Epithelial cell of esophagus (primary cell): ENCODE data around the gene PRR14L.

Source experiments
- DNase-seq: peaks from one replicate; pipeline ENCODE4 v3.0.0; 2010; ENCODE audit warnings: low read depth
- H3K4me3 ChIP-seq: 2 replicates; pipeline ENCODE4 v1.5.1; 2011; ENCODE audit warnings: mild to moderate bottlenecking, low read length, control low read depth
- CTCF ChIP-seq: IDR thresholded peaks from 2 replicates; pipeline ENCODE4 v1.5.1; 2011; ENCODE audit warnings: low read depth, mild to moderate bottlenecking, low read length, control low read depth, inconsistent platforms; ENCODE audit not compliant: insufficient read depth; ENCODE audit errors: missing control alignments

PRR14L gene

DNA sequence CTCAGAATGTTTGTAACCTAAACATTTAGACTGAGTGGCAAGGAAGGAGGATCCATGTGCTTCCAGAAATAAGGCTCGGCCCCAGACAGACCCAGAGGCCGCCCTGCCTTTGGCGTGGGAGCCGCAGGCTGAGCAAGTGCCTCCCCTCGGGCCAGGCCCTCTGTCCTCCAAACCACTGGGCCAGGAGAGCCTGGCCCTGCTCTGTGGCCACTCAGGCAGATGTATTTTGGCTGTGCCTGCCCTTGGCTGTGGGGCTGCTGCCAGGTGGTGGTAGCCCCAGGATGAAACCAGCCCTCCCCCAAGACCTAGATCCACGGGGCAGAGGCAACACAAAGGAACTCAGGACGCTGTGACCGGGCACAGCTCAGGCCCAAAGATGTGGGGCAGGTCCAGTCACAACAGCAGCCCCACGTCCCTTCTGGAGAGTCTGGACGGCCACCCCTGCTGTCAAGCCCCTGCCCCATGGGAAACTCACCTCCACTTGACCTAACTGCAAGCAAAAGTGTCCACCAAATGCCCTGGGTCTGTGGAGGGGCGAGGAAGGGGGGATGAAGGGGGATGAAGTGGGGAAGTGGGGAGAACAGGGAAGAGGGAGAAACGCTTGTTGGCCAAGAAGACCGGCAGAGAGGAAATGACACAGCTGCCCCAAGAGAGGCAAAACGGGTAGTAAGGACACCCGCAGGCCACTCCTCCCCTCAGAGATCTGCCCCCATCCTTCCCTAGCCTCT, 111.9 kb downstream of the PRR14L start:
- DNase-seq: peak; percentile 41
- H3K4me3 ChIP-seq: no peak overlapping the region
- no peak for TF ChIP-seq CTCF

- no peak for DNase-seq
- no peak overlapping the region for H3K4me3 ChIP-seq
- no peak for TF ChIP-seq CTCF
Measured at GRCh38 chr22:31637447-31637890, 112.5 kb downstream of the PRR14L start.

DNA sequence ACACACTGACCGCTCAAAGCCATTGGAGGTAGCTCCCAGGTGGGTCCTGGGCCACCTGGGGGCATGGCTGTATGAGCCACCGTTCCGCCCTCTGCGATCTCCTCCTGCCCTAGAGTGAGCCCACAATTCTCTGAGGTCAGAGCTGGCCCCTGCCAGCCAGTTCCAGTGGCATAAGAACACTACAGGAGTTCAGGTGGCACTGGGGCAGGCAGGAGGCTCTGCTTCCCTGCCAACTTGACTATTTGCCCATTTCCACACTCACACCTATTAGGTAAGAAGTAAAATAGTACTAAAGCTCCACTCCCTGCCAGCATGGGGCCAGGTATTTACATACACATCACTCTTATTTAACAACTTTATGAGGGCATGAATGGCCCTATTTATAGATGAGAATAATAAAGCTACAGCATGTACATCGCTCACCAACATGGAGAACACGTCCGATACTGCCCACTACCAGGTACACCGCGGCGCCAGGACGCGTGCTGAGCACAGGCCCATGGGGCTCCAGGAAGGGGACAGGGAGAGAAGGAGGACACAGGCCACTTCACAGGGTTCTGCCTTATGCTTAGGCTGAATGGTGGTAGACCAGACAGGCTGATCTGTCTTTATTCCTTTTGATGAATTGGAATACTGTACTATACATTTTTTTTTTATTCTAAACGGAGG, 114.2 kb downstream of the PRR14L start:
- TF ChIP-seq CTCF: no peak
- no peak overlapping the region for H3K4me3 ChIP-seq
- no peak for DNase-seq

DNA sequence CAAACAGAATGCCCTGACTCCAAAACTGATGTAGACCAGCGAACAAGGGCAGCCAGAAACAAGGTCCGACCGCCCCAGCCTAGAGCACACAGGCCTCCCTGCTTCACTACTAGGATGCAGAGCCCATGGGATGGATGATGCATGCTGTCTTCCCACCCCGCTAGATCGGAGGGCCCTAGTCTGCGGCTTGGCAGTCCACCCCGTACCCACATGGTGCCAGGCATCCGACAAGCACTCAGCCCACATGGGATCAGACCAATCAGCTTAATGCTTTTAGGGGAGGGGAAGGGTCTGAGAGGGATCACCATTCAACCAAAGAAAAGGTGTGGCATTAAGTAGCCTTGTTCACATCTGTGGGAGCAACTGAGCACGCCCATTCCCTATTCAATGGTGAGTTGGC, 118.5 kb downstream of the PRR14L start:
- no peak overlapping the region for H3K4me3 ChIP-seq
- TF ChIP-seq CTCF: no peak
- no peak for DNase-seq
